Activated CD4-positive, alpha-beta T cell treated with anti-CD3 and anti-CD28 coated beads for 48 hours (primary cell): ENCODE measurements around the gene HOXA3.

ENCODE experiments used
- DNase-seq: peaks from one replicate; pipeline ENCODE4 v3.0.0-alpha.2; 2020

The HOXA3 gene

DNA sequence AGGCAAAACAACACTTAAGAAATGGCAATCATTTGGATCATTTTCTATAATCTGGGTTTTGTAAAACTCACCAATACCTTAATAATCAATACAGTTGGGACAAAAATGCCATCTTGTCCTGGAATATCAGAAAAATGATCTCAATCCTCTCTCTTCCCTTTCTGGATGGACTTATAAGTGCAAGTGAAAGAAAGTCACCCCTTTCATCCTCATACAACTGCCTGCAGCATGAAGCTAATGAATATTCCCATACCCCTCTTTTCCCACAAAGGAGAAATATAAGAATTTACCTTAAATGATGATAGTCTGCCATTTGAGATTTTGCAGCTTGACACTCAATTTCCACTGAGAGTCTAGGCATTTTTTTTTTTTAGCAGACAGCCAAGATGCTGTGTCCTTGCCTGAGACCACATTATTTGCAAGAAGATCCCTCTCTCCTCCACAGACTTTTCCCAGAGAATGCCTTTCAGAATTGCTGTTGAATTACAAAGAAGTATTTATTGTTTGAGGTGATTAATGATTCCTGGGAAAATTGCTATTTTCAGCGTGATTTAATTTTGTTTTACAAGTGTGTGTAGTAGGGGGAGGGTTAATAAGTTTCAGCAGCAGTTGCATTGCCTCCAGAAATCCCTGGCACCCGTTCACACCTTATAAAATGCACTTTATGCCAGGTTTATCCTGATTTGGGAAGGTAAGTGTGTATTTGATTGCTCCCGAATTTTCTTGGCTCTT is 25.6 kb downstream of the HOXA3 start:
- DNase-seq: no peak

DNA sequence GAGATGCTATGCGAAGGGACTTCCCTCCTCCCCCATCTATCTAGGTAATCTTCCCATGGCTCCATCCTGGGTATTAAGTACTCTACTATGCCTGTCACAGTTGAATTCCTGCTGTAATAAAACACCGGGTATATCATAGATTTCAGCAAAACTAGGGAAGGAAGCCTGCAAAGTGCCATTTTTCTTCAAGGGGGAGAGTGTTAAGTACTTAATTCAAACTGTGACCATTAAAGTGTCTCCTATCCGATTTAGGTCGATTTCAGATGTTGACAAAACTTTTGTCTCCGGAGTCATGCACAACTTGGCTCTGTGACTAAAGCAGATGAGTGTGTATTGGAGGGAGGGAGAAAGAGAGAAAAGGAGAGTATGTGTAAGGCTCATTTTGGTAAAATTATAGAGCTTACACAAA is 26.4 kb downstream of the HOXA3 start:
- DNase-seq: no peak

DNA sequence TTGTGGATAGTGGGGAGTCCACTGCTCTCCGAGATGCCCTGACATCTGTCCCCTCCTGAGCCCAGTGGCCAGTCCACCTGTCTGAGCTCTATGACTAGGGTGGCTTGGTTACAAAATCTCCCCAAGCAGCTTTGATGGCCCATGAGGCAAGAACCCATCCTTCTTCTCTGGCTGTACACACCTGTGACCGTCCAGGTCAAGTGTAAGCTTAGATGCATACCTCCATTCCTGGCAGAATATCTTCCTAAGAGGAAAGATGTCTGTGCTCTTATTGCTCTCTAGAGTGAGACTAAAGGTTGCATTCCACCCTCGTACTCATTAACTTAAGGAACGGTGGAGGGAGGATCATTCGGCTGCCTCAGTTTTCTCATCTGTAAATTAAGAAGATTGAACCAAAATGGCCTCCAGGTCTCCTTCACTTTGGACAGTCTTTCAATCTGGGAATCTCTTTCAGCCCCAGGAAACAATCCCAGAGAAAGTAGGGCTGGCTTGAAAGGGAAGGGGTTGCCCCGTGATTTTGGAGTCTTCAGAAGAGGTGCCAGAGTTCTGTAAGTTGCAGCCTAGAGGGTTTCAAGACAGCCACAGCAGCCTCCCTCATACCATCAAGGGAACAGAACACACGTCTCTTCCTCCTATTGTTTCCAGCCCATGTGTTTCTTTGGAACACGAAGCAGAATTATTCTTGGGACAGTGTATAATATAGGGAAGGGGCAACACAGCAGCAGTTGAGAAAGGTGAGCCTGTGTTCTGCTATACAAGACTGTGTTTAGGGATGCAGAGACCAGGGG is 27.3 kb downstream of the HOXA3 start:
- DNase-seq: no peak

DNA sequence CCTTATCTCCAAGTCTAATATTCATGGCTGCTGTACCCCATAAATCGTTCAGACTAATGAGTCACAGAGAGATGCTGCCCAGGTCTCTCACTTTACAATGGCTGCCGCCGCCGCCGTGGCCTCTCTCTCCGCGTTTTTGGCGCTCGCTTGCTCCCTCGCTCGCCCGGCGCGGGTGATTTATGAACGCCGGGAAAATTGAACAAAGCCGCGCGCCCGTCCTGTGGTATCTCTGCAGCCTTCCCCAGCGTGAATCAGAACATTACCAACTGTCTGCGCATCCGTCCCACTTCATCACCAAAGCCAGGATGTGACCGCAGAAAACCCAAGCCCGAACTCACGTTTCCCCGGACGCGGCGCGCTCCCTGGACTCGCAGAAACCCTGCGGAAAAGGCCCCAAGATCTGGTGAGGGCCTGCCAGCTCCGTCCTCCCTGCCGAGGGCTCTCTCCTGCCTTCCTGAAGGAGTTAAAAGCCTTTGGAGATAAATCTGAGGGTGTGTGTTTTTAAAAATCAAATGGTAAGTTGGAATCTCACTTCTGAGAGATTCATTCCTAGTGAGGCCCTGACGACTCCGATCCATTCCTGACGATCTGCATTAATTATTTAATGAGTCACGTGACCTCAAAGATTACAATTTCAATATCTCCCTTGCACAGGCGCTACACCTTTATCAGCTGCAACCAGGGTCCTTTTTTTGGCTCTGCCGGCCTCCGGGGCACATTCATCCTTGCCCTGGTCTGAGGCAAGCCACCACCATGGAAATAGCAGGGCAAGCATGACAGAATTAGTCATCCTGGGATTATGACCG is 28.1 kb downstream of the HOXA3 start:
- no peak for DNase-seq

DNA sequence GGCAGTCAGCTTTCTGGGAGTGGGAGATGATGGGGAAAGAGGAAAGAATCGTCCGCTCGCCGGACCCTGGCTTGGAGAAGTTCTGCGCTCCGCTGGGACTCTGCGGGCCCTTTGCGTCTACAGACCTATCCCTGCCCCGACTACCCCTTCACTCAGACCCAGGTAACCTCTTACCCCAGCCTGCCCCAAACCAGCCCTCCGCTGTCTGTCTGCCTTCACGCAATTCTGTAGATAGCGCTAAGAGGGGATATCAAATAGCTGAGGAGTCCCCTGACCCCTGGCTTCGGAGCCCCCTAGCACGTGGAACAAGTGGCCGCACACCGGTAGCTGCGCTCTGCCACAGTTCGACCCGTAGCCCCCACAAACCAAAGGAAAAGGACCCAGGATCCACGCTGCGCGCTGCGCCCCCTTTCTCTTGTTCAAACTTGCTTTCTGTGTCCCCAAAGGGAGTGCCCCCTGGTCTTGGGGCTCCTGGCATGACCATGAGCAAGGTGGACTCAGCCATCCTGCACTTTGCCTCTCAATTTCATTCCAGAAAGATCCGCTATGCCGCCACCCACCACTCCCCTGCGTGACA is 28.8 kb downstream of the HOXA3 start:
- no peak for DNase-seq

DNA sequence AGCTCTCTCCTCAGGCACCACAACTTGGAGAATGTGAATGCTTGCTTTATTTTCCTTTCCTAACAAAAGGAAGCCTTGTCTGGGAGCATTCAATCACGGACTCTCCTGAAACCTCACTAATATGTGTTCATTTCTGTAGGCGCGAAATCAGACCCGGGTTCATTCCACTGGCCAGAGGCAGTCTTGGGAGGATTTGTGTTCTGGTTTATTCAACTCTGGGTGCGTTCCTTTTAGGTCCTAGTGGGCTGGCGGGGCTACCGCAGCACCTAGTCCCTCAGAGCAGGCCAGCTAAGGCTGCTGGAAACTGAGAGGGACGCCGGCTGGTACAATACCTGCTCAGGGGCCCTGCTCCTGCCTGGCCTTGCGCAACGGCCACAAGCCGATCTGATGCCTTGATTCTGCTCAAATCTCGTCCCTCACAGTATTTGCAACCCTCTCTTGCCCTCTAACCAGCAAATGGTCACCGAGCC is 29.3 kb downstream of the HOXA3 start:
- no peak for DNase-seq

DNA sequence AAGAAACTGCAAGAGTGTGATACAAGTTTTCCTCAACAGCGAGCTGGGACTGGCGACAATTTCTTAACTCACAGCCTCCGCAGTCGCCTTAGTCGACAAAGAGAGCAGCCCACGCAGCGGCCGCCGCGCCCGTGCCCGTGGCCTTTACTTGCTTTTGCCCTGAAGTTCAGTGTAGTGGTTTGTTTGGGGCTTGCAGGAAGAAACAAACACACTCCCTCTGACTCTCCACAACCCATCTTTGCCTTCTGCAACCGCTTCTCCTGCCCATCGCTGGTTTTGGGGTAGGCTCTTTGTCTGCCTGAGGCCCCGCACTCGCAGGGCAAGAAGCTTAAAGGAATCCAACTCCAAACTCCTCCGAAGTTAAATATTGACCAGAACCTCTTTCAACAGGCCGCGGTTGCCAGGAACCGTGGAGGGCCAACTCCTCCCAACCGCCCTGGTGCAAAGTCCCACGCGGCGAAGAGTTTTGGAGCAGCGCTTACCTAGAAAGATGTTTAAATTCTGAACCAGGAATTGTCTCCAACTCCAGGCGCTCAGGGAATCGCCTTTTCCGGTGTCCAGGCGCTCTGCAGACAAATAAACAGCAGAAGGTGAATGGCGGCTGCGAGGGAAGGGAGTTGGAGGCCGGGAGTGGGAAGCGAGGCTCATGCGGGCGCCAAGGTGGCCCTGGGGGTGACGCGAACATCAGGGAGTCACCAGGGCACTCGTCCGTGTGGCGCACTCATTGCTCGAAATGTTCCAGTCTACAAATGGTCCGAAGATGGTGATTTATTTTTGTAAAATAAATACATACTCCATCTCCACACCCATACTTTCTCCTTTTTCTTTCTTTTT is 30.1 kb downstream of the HOXA3 start:
- no peak for DNase-seq

DNA sequence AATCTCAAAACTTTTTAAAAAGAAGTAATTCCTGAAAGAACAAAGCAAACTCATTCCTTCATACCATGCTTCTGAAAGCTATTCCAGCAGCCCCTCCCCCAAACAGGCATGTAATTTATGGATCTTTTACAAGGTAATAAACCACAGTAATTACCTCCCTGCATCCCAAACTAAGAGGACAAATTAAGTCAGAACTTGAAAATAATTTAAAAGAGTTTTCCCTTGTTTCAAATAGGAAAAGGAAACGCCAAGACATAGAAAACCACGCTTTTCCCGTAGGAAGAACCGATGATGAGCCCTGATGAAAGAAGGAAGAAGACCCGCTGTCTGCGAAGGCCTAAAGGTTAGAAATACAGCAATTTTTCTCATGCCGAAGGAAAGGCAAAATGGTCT is 30.7 kb downstream of the HOXA3 start:
- DNase-seq: no peak

DNA sequence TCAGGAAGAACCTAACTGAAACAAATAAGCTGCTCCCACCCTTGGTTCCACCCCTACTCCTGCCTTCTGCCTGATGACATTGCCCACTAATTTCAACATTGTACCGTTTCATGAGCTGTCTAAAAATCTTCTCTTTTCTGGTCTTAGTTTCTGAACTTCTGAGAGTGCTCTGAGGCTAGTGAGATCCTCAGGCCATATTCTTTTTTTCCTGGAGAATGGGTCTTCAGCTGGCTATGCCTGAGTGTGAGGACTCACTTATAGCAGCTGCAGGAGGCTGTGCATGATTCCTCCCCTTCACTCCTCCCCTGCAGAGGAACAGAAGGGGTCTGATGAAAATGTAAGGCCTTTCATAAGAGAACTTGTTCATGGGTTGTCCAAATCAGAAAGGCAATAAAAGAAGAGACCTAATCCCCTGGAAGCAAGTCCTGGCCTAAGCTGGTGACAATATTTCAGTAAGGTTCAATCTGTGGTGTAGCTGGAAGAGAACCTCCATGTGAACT is 32.9 kb downstream of the HOXA3 start:
- no peak for DNase-seq

DNA sequence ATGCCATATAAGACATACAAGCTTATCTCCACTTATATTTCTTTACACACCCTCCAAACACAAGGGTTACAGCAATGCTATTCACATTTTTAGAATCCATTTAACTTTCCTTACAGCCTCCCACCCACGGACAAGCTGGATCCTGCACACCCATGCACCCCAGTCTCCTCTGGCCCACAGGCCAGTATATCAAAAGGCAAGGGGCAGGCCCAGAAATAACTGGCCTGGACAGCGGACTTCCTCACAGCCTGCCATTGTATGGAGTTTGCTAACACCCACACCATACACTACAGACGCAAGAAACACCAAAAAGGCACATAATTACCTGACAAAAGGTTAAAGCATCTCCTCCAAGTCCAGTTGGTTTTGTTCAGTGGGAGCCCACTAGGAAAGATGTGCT is 33.8 kb downstream of the HOXA3 start:
- DNase-seq: no peak

DNA sequence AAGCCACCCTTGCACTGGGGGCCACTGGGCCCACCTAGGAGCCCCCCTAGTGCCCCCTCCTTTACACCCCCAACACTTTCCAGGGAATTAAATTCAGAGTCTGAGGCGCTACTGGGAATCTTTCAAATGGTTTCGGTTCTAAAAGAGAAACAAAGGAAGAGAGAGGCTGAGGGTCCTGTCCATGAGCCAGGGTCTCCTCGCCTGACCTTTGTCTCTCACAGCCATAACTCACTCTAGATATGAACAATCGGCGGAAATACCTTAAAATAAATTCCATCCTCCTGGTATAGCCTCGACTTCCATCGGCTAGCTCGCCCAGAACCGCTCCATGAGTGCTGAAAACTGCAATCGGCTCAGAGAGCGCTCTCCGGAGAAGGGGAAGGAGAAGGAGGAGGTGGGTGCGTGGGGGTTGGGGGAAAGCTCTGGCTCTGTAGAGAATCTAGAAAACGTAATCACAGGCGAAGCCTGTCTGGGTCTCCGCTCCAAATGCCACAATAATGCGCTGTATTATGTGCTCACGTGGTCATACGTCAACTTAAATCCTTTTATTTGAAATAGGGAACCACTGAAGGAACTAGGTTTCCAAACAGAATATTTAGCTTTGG is 34.4 kb downstream of the HOXA3 start:
- no peak for DNase-seq

DNA sequence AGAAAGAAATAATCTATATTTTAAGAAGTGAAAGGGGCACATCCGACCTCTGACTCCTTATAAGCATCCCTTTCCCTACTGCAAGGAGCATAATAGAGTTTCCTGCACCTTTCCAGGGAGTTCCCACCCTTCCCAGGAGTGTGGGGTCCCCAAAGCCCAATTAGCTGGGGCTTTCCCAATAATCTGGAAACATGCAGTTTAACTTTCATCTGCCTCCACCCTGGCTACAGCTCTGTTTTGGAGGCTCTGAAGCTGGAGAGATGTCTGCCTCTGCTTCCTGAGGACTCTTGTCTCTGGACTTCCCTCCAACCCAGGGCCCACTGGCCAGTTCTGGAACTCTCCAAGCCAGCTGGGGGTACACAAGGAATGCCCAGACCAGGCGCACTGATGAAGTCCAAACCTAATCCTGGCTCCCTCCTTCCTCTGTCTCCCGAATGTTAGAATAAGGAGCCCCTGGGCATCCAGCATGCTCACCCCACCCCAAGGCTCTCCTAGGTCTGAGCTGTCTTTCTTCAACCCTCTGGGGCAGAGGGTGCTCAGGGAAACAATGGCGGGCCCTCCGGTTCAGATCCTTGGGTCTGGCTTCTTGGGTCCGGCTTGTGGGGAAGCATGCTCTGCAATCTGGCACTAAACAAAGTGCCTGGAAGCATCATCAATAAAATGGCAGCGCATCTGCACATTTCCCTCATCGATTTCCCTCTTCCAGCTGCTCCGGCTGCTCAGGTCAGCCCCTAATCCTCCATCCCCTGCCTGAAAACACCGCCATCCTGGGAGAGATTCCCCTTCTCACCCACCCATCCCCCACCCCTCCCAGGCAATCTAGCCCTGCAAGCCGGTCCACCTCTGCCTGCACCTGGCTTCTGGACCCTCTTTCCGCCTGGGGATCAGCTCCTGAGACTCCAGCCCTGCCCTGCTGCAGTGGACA is 35.2 kb downstream of the HOXA3 start:
- DNase-seq: no peak

DNA sequence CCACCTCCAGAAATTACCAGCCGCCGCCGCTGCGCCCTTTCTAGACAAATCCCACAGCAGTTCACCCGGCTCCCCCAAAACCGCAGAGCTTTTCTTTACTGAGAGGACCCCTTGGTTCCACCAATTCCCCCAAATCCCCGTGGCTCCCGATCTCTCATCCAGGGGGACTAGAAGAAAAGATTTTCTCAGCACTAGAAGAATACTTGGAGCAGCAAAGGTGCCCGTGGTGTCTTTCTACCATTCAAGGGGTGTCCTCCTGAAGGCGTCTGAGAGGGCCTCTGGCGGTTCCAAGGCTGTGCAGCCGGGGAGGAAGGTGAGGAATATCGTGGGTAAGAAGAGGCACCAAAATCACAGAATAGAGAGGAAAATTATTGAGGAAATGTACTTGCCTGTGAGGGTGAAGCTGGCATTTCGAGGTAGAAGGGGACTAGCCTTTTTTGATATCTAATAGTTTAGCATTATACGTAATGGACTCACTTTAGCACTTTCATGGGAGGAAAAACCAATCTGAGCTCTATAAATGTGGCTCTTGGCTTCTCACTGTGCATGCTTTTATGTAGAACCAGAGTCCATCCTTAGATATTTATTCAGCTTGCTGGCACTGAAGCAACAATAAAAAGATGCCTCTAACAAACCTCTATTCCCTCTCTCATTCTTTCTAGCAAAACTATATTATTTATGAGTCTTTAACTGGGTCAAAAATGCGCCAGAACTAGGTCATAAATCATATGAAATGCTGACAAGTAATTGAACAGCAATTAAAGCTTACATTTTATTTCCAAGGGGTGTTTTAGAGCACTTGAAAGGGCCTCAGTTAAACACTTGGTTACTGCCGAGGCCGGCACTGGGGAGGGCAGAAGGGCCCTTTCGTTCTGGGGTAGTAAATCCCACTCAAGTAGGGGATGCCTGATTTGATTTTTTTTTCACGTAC is 36.1 kb downstream of the HOXA3 start:
- DNase-seq: no peak

DNA sequence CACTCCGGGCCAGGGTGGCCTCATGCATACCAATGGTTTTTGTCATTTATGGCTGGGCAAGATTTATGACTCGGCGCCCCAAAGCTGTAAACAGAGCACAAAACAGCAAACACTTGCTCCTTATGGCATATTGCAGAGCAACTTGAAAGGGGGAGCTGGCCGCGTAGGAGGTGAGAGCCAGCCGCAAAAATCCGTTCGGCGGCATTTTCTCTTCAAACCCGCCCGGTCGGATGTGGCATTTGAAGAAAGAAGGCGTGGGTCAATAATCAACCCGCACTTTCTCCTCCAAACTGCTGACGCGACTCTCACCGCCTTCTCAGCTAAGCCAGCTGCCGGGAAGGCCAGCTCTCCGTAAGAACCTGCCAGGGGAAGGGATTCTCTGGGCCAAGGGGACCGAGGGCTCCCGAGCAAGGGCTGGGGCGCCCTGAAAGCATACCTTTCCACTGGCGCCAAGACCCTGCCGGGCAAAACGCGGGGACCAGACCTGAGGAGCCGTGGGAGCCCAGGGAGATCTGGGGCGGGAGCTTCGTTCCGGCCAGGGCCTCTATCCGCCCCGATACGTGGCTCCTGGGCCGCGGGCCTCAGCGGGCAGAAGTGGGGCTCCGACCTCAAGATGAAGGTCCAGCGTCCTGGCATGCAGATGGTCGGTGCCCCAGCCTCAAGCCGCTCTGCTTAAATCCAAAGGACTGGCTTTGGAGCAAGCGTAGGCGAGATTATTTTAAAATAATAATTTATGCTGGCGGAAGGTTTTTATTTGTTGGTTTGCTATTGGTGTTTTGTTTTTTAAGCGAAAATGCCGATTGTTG is 37.0 kb downstream of the HOXA3 start:
- no peak for DNase-seq

DNA sequence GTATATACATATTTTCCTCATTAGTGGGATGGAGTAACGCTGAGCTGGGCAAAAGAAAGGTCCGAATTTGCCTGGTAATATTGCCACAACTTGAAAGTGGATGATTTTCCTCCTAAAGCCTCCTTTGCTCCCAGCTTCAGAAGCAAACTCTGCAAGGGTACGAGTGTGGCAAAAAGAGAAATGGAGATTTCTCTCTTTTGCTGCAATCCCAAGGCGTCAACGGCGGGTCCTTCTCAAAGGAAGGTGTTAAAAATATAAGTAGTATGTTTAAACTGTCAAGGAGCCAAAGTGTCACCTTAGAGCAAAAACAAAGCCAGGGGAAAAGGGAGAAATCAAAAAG is 37.5 kb downstream of the HOXA3 start:
- no peak for DNase-seq

DNA sequence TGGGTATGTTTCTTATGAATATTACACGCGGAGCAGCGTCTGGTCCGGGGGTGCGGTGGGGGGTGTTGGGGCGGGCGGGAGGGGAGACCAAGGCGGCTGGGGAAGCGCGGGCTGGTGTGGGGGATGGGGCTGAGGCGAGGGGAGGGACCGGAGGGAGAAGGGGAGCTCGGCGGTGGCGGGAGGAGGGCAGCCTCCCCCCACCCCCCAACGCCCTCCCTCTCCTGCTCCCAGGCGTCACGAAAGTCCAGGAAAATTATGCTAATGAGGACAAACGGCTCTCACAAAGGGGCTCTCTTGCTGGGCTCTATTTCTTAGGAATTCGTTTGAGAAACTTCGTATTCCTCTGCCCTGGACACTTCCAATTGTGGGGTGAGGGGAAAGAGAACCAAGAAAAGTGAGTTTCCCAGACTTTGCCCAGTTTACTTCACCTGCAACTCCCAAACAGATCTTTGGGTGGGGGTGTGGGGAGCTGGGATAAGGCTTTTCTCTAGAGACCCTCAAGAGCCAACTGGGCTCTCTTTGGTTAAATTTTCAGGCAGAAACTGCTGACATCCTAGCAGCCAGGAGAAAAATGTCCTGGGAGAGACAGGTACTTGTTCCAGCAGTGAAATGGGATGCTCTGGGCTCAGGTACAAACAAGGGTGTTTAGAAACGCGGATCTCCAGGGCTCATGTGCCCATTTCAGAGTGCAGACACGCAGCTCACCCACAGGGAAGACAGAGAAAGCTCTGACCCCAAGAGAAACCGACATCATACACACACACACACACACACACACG is 38.2 kb downstream of the HOXA3 start:
- DNase-seq: no peak
